SK-N-MC (cell line): Measurements from ENCODE around the gene RHBDD1.

ENCODE experiments used
- EZH2 ChIP-seq: fragments of 200-600 bp; sonication (generic); IDR thresholded peaks from one replicate; pipeline ENCODE4 v1.6.1; 2017; ENCODE audit warnings: antibody characterized with exemption
- POLR2AphosphoS5 ChIP-seq: IDR thresholded peaks from 2 replicates; pipeline ENCODE4 v1.6.1; 2012; ENCODE audit warnings: mild to moderate bottlenecking, low read depth, low read length, borderline replicate concordance

DNA sequence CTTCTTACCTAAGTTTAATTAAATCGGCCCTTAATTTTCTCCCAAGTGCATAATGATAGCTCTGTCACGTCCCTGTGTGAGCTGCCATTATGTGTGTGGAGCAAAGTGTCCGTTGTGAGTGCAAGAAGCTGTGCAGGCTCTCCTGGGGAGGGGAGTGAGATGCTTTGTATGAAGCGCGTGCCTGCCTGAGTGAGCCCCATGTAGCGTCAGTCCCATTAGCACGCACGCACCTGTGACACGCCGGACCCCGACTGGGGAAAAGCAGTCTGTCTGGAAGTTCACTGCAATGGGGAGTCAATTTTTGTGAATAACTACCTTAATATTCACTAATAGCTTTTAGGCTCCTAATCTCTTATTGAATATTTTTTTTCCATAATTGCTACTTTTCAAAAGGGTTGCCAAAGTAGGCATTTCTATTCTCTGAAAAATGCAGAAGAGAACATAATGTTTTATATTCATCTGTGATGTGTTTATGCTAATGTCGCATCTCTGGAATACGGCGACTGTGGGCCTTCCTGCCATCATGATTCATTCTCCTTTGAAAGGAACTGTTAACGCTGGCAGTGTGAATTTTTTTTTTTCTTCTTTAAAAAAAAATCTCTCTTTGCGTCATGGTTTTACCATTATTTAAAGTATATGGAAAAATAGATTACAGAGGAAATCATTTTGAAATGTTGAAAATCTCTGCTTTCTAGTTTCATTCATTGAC lies 170.5 kb downstream of the RHBDD1 start:
- no peak for TF ChIP-seq POLR2AphosphoS5
- TF ChIP-seq EZH2 = no peak
